Measurements from ENCODE around the gene PTPRD. TPM values are rescaled to one million over a fixed set of nuclear protein-coding genes. Genes with fewer than 3 reads are reported as not detected.

The PTPRD gene
- total RNA-seq, 1 experiment from 2014 or later: 69.6 TPM

- CTCF ChIA-PET: no interaction called here
- H3K36me3 Mint-ChIP-seq: no peaks in the 10 kb centered on the region
- no peaks in the 10 kb centered on the region for H3K27me3 Mint-ChIP-seq (ENCODE audit: low read depth)
- POLR2A ChIA-PET: no interaction called here
- TF ChIP-seq HMGA2 (CRISPR knock-in tag; IDR thresholded peaks at IDR 0.05) (no peak), ZNF263 (CRISPR knock-in tag; IDR thresholded peaks at IDR 0.05; ENCODE audit: low read depth) (no peak), ZNF423 (CRISPR knock-in tag; IDR thresholded peaks at IDR 0.05) (no peak), NFE2L1 (CRISPR knock-in tag; IDR thresholded peaks at IDR 0.05) (no peak), ZNF138 (CRISPR knock-in tag; conservative IDR thresholded peaks at IDR 0.05) (no peak), USF1 (CRISPR knock-in tag; IDR thresholded peaks at IDR 0.05) (no peak), FOXP1 (CRISPR knock-in tag; IDR thresholded peaks at IDR 0.05; ENCODE audit: borderline replicate concordance) (no peak), ATF1 (CRISPR knock-in tag; IDR thresholded peaks at IDR 0.05) (no peak), USF2 (CRISPR knock-in tag; IDR thresholded peaks at IDR 0.05) (no peak), ZNF317 (CRISPR knock-in tag; IDR thresholded peaks at IDR 0.05; ENCODE audit: borderline replicate concordance, low read depth) (no peak), ATF3 (CRISPR knock-in tag; conservative IDR thresholded peaks at IDR 0.05) (no peak), GRHL2 (CRISPR knock-in tag; IDR thresholded peaks at IDR 0.05; ENCODE audit: insufficient replicate concordance, severe bottlenecking) (no peak), MXD4 (CRISPR knock-in tag; IDR thresholded peaks at IDR 0.05; ENCODE audit: borderline replicate concordance) (no peak), FOXK1 (CRISPR knock-in tag; IDR thresholded peaks at IDR 0.05) (no peak)
- no peaks in the 10 kb centered on the region for H3K9me3 Mint-ChIP-seq
- no peak overlapping the region for H3K27ac Mint-ChIP-seq
- no peak overlapping the region for H3K4me3 Mint-ChIP-seq
- H3K4me1 Mint-ChIP-seq: peaks cover 14% of the 10 kb centered on the region
- no peak for ATAC-seq
- no peak for DNase-seq (ENCODE audit: low spot score)
Measured at GRCh38 chr9:8874482-8874881, 1738.3 kb downstream of the PTPRD start.

- no peaks in the 10 kb centered on the region for H3K27me3 Mint-ChIP-seq (ENCODE audit: low read depth)
- ATAC-seq: no peak
- ChIA-PET POLR2A (no interaction called here), CTCF (no interaction called here)
- H3K4me3 Mint-ChIP-seq: no peak overlapping the region
- DNase-seq (ENCODE audit: low spot score): no peak
- peaks cover 20% of the 10 kb centered on the region for H3K4me1 Mint-ChIP-seq
- TF ChIP-seq NR2C2 (CRISPR knock-in tag; IDR thresholded peaks at IDR 0.05) (no peak), RELA (CRISPR knock-in tag; IDR thresholded peaks at IDR 0.05; ENCODE audit: borderline replicate concordance) (no peak), MYBL2 (CRISPR knock-in tag; IDR thresholded peaks at IDR 0.05) (no peak), AFF4 (CRISPR knock-in tag; IDR thresholded peaks at IDR 0.05; ENCODE audit: borderline replicate concordance) (no peak), TEAD4 (CRISPR knock-in tag; IDR thresholded peaks at IDR 0.05) (no peak), TP53 (CRISPR knock-in tag; IDR thresholded peaks at IDR 0.05) (no peak), ATF2 (CRISPR knock-in tag; IDR thresholded peaks at IDR 0.05; ENCODE audit: borderline replicate concordance, low read depth) (no peak), HMGXB4 (CRISPR knock-in tag; IDR thresholded peaks at IDR 0.05) (no peak), NFYB (CRISPR knock-in tag; conservative IDR thresholded peaks at IDR 0.05; ENCODE audit: low read depth) (no peak), ZBTB21 (CRISPR knock-in tag; IDR thresholded peaks at IDR 0.05; ENCODE audit: borderline replicate concordance) (no peak), ZNF396 (CRISPR knock-in tag; IDR thresholded peaks at IDR 0.05; ENCODE audit: borderline replicate concordance) (no peak), JUN (CRISPR knock-in tag; IDR thresholded peaks at IDR 0.05) (no peak)
- H3K27ac Mint-ChIP-seq: no peak overlapping the region
- H3K36me3 Mint-ChIP-seq: no peaks in the 10 kb centered on the region
- no peaks in the 10 kb centered on the region for H3K9me3 Mint-ChIP-seq
Measured at GRCh38 chr9:8872802-8873201, 1740.0 kb downstream of the PTPRD start.
